GM23338 (cell line): ENCODE data around the gene GSTT4. TPM values are rescaled to one million over a fixed set of nuclear protein-coding genes. Genes with fewer than 3 reads are reported as not detected.
"Not testable (repeated sequence)": the region's sequence is repeated elsewhere in the genome, so short reads cannot be mapped to it uniquely, and the experiment has no call there.

ENCODE experiments used
- ATAC-seq: fragments of 200-7000 bp; cut with Tn5 transposase; 3 replicates; pipeline ENCODE4 v1.9.1; 2020
- DNase-seq: peaks from one replicate; pipeline ENCODE4 v3.0.0-alpha.2; 2015; ENCODE audit warnings: low spot score
- H2AFZ ChIP-seq: fragments of 200-600 bp; sonication (generic); 2 replicates; pipeline ENCODE4 v1.8.0; 2016; ENCODE audit warnings: antibody characterized with exemption, mild to moderate bottlenecking, moderate library complexity
- H3F3A ChIP-seq: fragments of 200-600 bp; sonication (generic); replicated peaks from 2 replicates; pipeline ENCODE4 v1.8.0; 2017; ENCODE audit warnings: antibody characterized with exemption, mixed run types, low read depth
- H3K27ac ChIP-seq: fragments of 200-600 bp; sonication (generic); 2 replicates; pipeline ENCODE4 v1.6.1; 2016; ENCODE audit warnings: low read depth
- H3K27me3 ChIP-seq: fragments of 200-600 bp; sonication (generic); 2 replicates; pipeline ENCODE4 v1.8.0; 2016; ENCODE audit warnings: mild to moderate bottlenecking, mixed run types, moderate library complexity; ENCODE audit not compliant: insufficient read depth
- H3K36me3 ChIP-seq: fragments of 200-600 bp; sonication (generic); 2 replicates; pipeline ENCODE4 v1.8.0; 2016; ENCODE audit warnings: mild to moderate bottlenecking; ENCODE audit not compliant: insufficient read depth
- H3K4me1 ChIP-seq: fragments of 200-600 bp; sonication (generic); 2 replicates; pipeline ENCODE4 v1.8.0; 2016; ENCODE audit warnings: mild to moderate bottlenecking, moderate library complexity; ENCODE audit not compliant: insufficient read depth
- H3K4me2 ChIP-seq: fragments of 200-600 bp; sonication (generic); 2 replicates; pipeline ENCODE4 v1.7.1; 2017; ENCODE audit warnings: mixed run types
- H3K4me3 ChIP-seq: fragments of 200-600 bp; sonication (generic); 2 replicates; pipeline ENCODE4 v1.6.1; 2016; ENCODE audit warnings: mixed run types
- H3K79me2 ChIP-seq: fragments of 200-600 bp; sonication (generic); replicated peaks from 2 replicates; pipeline ENCODE4 v1.8.0; 2017; ENCODE audit warnings: mild to moderate bottlenecking; ENCODE audit not compliant: insufficient read depth
- H3K9me2 ChIP-seq: fragments of 200-600 bp; sonication (generic); 2 replicates; pipeline ENCODE4 v1.8.0; 2017; ENCODE audit not compliant: insufficient read depth
- H4K20me1 ChIP-seq: fragments of 200-600 bp; sonication (generic); replicated peaks from 2 replicates; pipeline ENCODE4 v1.8.0; 2017; ENCODE audit warnings: mild to moderate bottlenecking; ENCODE audit not compliant: insufficient read depth
- H3K27ac Mint-ChIP-seq: 2 replicates; pipeline ENCODE4 v1.8.0; 2020; ENCODE audit warnings: inconsistent platforms, mild to moderate bottlenecking, moderate library complexity, mixed read lengths
- H3K27me3 Mint-ChIP-seq: 3 replicates; pipeline ENCODE4 v1.8.0; 2022; ENCODE audit warnings: low read depth, mild to moderate bottlenecking, moderate library complexity, mixed read lengths, inconsistent platforms; ENCODE audit not compliant: insufficient read depth, poor library complexity
- H3K36me3 Mint-ChIP-seq: 3 replicates; pipeline ENCODE4 v1.8.0; 2021; ENCODE audit warnings: low read depth, mild to moderate bottlenecking, inconsistent platforms, moderate library complexity, mixed read lengths
- H3K4me1 Mint-ChIP-seq: 3 replicates; pipeline ENCODE4 v1.8.0; 2020; ENCODE audit warnings: mild to moderate bottlenecking, inconsistent platforms, mixed read lengths
- H3K4me3 Mint-ChIP-seq: 3 replicates; pipeline ENCODE4 v1.8.0; 2021; ENCODE audit warnings: moderate library complexity, mild to moderate bottlenecking, inconsistent platforms, mixed read lengths
- H3K9me3 Mint-ChIP-seq: 3 replicates; pipeline ENCODE4 v1.8.0; 2020; ENCODE audit warnings: moderate library complexity, mild to moderate bottlenecking, inconsistent platforms, mixed read lengths
- EZH2 ChIP-seq: fragments of 200-600 bp; sonication (generic); IDR thresholded peaks from one replicate; pipeline ENCODE4 v1.8.0; 2017; ENCODE audit warnings: antibody characterized with exemption, mild to moderate bottlenecking, low read depth; ENCODE audit not compliant: unreplicated experiment
- EZH2phosphoT487 ChIP-seq: fragments of 200-600 bp; sonication (generic); IDR thresholded peaks from one replicate; pipeline ENCODE4 v1.8.1; 2018; ENCODE audit warnings: antibody characterized with exemption; ENCODE audit not compliant: unreplicated experiment
- NANOG ChIP-seq: IDR thresholded peaks from 2 replicates; pipeline ENCODE4 v1.6.1; 2016; ENCODE audit warnings: antibody characterized with exemption, borderline replicate concordance
- POLR2AphosphoS5 ChIP-seq: IDR thresholded peaks from 2 replicates; pipeline ENCODE4 v1.6.1; 2016; ENCODE audit warnings: antibody characterized with exemption, low read depth
- ZNF114 ChIP-seq: fragments of 250-450 bp; sonication (Bioruptor Pico); IDR thresholded peaks from 2 replicates; pipeline ENCODE4 v1.5.0; 2020; ENCODE audit warnings: mild to moderate bottlenecking, moderate library complexity
- polyA plus RNA-seq: library from polyadenylated mRNA; unstranded; fragments of >200 nt; fragmentation: Nextera tagmentation; extraction: Ambion mirVana; gene quantifications from 2 replicates; pipeline ENCODE4 v1.2.1, GENCODE V29; 2016
- total RNA-seq: library from RNA; depleted of rRNA; stranded (reverse); fragments of >200 nt; shearing (Covaris generic); gene quantifications from 2 replicates; pipeline ENCODE4 v1.2.3, GENCODE V29; 2014
- TF ChIP-seq, protein P1 (sequence below), 2 experiments: fragments of 200-600 bp in 1 of 2; sonication (generic) in 1 of 2; conservative IDR thresholded peaks; 2 replicates each; pipeline versions ENCODE4 v1.5.1 to v1.6.1; 2016 to 2017; ENCODE audit warnings: antibody characterized with exemption in 2 of 2, low read depth in 2 of 2, mild to moderate bottlenecking in 2 of 2, moderate library complexity in 1 of 2
- TF ChIP-seq, protein P2 (sequence below): IDR thresholded peaks from 2 replicates; pipeline ENCODE4 v1.6.1; 2016; ENCODE audit warnings: antibody characterized with exemption
- TF ChIP-seq, protein P3 (sequence below): fragments of 250-450 bp; sonication (Bioruptor Pico); IDR thresholded peaks from 2 replicates; pipeline ENCODE4 v1.5.0; 2020; ENCODE audit warnings: mild to moderate bottlenecking, moderate library complexity
- TF ChIP-seq, protein P4 (sequence below): IDR thresholded peaks from one replicate; pipeline ENCODE4 v1.6.1; 2018; ENCODE audit warnings: antibody characterized with exemption; ENCODE audit not compliant: unreplicated experiment

The GSTT4 gene
- total and polyA plus RNA-seq, 2 experiments from 2014 or later = not detected

DNA sequence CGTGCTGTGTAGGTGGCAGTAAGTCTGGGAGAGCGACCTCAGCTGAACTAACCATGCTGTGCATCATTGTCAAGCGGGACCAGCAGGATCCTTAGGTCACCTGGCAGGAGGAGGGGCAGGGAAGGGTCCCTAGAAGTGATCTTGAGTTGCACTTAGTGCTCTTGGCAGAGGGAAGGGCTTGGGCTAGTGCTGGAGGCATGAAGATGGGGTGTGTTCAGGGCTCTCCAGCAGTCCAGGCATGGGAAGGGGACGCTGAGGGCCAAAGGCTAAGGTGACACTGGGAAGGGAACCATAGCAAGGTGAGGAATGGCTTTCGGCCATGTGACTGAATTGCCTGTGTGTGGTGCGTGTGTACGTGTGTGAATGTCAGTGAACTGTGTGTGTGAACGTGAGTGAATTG, 19.2 kb downstream of the GSTT4 start:
- peaks cover 23% of the 10 kb centered on the region for H3K4me1 Mint-ChIP-seq
- DNase-seq, H3K27ac Mint-ChIP-seq, H2AFZ ChIP-seq, H3K9me3 Mint-ChIP-seq, H3K9me2 ChIP-seq, H3K36me3 ChIP-seq, H3F3A ChIP-seq, H3K36me3 Mint-ChIP-seq, H3K4me3 Mint-ChIP-seq, H3K4me3 ChIP-seq, H3K27me3 ChIP-seq, ATAC-seq, H3K4me1 ChIP-seq, H4K20me1 ChIP-seq, H3K4me2 ChIP-seq, H3K79me2 ChIP-seq, H3K27ac ChIP-seq, H3K27me3 Mint-ChIP-seq: not testable (repeated sequence)

DNA sequence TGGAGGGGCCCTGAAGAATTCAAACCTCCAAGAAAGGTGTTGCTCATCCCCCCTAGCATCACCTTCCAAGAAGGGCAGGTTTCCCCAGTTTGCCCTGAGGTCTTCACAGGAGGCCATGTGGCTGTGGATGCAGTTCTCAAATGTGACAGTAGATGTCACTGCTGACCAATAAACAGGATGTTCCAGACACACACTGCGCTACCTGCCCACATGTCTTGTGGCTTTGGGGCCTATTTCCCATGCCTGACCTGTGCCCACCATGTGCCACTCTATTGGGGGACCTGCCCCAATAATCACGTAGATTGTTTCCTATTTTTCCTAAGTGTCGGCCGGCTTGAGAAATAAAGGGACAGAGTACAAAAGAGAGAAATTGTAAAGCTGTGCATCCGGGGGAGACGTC, 20.8 kb downstream of the GSTT4 start:
- TF ChIP-seq, protein P1, sequence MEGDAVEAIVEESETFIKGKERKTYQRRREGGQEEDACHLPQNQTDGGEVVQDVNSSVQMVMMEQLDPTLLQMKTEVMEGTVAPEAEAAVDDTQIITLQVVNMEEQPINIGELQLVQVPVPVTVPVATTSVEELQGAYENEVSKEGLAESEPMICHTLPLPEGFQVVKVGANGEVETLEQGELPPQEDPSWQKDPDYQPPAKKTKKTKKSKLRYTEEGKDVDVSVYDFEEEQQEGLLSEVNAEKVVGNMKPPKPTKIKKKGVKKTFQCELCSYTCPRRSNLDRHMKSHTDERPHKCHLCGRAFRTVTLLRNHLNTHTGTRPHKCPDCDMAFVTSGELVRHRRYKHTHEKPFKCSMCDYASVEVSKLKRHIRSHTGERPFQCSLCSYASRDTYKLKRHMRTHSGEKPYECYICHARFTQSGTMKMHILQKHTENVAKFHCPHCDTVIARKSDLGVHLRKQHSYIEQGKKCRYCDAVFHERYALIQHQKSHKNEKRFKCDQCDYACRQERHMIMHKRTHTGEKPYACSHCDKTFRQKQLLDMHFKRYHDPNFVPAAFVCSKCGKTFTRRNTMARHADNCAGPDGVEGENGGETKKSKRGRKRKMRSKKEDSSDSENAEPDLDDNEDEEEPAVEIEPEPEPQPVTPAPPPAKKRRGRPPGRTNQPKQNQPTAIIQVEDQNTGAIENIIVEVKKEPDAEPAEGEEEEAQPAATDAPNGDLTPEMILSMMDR (conservative IDR thresholded peaks at IDR 0.05; ENCODE audit: low read depth in 2 of 2) = peak; percentile 26 to 70; a peak in 3 of 4 replicates
- TF ChIP-seq POLR2AphosphoS5 = no peak
- no peak for TF ChIP-seq ZNF114
- TF ChIP-seq, protein P2, sequence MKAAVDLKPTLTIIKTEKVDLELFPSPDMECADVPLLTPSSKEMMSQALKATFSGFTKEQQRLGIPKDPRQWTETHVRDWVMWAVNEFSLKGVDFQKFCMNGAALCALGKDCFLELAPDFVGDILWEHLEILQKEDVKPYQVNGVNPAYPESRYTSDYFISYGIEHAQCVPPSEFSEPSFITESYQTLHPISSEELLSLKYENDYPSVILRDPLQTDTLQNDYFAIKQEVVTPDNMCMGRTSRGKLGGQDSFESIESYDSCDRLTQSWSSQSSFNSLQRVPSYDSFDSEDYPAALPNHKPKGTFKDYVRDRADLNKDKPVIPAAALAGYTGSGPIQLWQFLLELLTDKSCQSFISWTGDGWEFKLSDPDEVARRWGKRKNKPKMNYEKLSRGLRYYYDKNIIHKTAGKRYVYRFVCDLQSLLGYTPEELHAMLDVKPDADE = no peak
- no peak for TF ChIP-seq NANOG
- TF ChIP-seq, protein P3, sequence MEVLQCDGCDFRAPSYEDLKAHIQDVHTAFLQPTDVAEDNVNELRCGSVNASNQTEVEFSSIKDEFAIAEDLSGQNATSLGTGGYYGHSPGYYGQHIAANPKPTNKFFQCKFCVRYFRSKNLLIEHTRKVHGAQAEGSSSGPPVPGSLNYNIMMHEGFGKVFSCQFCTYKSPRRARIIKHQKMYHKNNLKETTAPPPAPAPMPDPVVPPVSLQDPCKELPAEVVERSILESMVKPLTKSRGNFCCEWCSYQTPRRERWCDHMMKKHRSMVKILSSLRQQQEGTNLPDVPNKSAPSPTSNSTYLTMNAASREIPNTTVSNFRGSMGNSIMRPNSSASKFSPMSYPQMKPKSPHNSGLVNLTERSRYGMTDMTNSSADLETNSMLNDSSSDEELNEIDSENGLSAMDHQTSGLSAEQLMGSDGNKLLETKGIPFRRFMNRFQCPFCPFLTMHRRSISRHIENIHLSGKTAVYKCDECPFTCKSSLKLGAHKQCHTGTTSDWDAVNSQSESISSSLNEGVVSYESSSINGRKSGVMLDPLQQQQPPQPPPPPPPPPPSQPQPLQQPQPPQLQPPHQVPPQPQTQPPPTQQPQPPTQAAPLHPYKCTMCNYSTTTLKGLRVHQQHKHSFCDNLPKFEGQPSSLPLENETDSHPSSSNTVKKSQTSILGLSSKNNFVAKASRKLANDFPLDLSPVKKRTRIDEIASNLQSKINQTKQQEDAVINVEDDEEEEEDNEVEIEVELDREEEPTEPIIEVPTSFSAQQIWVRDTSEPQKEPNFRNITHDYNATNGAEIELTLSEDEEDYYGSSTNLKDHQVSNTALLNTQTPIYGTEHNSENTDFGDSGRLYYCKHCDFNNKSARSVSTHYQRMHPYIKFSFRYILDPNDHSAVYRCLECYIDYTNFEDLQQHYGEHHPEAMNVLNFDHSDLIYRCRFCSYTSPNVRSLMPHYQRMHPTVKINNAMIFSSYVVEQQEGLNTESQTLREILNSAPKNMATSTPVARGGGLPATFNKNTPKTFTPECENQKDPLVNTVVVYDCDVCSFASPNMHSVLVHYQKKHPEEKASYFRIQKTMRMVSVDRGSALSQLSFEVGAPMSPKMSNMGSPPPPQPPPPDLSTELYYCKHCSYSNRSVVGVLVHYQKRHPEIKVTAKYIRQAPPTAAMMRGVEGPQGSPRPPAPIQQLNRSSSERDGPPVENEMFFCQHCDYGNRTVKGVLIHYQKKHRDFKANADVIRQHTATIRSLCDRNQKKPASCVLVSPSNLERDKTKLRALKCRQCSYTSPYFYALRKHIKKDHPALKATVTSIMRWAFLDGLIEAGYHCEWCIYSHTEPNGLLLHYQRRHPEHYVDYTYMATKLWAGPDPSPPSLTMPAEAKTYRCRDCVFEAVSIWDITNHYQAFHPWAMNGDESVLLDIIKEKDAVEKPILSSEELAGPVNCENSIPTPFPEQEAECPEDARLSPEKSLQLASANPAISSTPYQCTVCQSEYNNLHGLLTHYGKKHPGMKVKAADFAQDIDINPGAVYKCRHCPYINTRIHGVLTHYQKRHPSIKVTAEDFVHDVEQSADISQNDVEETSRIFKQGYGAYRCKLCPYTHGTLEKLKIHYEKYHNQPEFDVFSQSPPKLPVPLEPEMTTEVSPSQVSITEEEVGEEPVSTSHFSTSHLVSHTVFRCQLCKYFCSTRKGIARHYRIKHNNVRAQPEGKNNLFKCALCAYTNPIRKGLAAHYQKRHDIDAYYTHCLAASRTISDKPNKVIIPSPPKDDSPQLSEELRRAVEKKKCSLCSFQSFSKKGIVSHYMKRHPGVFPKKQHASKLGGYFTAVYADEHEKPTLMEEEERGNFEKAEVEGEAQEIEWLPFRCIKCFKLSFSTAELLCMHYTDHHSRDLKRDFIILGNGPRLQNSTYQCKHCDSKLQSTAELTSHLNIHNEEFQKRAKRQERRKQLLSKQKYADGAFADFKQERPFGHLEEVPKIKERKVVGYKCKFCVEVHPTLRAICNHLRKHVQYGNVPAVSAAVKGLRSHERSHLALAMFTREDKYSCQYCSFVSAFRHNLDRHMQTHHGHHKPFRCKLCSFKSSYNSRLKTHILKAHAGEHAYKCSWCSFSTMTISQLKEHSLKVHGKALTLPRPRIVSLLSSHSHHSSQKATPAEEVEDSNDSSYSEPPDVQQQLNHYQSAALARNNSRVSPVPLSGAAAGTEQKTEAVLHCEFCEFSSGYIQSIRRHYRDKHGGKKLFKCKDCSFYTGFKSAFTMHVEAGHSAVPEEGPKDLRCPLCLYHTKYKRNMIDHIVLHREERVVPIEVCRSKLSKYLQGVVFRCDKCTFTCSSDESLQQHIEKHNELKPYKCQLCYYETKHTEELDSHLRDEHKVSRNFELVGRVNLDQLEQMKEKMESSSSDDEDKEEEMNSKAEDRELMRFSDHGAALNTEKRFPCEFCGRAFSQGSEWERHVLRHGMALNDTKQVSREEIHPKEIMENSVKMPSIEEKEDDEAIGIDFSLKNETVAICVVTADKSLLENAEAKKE (CRISPR knock-in tag) = no peak
- TF ChIP-seq, protein P4, sequence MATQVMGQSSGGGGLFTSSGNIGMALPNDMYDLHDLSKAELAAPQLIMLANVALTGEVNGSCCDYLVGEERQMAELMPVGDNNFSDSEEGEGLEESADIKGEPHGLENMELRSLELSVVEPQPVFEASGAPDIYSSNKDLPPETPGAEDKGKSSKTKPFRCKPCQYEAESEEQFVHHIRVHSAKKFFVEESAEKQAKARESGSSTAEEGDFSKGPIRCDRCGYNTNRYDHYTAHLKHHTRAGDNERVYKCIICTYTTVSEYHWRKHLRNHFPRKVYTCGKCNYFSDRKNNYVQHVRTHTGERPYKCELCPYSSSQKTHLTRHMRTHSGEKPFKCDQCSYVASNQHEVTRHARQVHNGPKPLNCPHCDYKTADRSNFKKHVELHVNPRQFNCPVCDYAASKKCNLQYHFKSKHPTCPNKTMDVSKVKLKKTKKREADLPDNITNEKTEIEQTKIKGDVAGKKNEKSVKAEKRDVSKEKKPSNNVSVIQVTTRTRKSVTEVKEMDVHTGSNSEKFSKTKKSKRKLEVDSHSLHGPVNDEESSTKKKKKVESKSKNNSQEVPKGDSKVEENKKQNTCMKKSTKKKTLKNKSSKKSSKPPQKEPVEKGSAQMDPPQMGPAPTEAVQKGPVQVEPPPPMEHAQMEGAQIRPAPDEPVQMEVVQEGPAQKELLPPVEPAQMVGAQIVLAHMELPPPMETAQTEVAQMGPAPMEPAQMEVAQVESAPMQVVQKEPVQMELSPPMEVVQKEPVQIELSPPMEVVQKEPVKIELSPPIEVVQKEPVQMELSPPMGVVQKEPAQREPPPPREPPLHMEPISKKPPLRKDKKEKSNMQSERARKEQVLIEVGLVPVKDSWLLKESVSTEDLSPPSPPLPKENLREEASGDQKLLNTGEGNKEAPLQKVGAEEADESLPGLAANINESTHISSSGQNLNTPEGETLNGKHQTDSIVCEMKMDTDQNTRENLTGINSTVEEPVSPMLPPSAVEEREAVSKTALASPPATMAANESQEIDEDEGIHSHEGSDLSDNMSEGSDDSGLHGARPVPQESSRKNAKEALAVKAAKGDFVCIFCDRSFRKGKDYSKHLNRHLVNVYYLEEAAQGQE = no peak
- TF ChIP-seq EZH2 = no peak
- no peak for TF ChIP-seq EZH2phosphoT487
- Histone ChIP-seq H2AFZ (no peak overlapping the region), H3K79me2 (no peaks in the 10 kb centered on the region), H3K27me3 (no peaks in the 10 kb centered on the region), H4K20me1 (no peaks in the 10 kb centered on the region), H3K9me2 (no peaks in the 10 kb centered on the region), H3K4me2 (no peak overlapping the region), H3K27ac (no peak overlapping the region), H3K4me1 (no peaks in the 10 kb centered on the region), H3K36me3 (no peaks in the 10 kb centered on the region), H3K4me3 (no peak overlapping the region), H3F3A (no peaks in the 10 kb centered on the region)
- Mint-ChIP-seq H3K4me3 (peak overlapping the region; percentile 42; the same call in 2 of the 3 replicates), H3K27me3 (peaks cover 8% of the 10 kb centered on the region), H3K36me3 (peaks cover 4% of the 10 kb centered on the region; the same call in 2 of the 3 replicates), H3K4me1 (peaks cover 21% of the 10 kb centered on the region), H3K27ac (peak overlapping the region; percentile 92), H3K9me3 (peaks cover 4% of the 10 kb centered on the region; the same call in 2 of the 3 replicates)
- DNase-seq (peak; percentile 21), ATAC-seq (peak; percentile 58)
